IMR-90 (cell line): ENCODE results near the gene ROBO1. TPM values are rescaled to one million over a fixed set of nuclear protein-coding genes. Genes with fewer than 3 reads are reported as not detected.

Experiments
- ATAC-seq: fragments of 200-7000 bp; cut with Tn5 transposase; 2 replicates; pipeline ENCODE4 v1.9.1; 2020; ENCODE audit warnings: low read depth, mild to moderate bottlenecking, moderate library complexity
- BruUV-seq: library from RNA; stranded (reverse); fragments of 400-500 nt; replicated peaks from 2 replicates; lab custom pipeline; 2021; lab: Mats Ljungman, UMichigan
- CTCF ChIA-PET: fragments of 300-600 bp; formaldehyde crosslinking; extraction: SDS; loops from one replicate; lab custom pipeline; 2021; ENCODE audit warnings: antibody characterized with exemption; lab: Yijun Ruan, JAX
- POLR2A ChIA-PET: fragments of 300-600 bp; sonication (Branson Sonifier 250); formaldehyde crosslinking; loops from one replicate; lab custom pipeline; 2022; ENCODE audit warnings: antibody characterized with exemption; ENCODE audit not compliant: unreplicated experiment; lab: Charles Lee
- DNase-seq: peaks from one replicate; pipeline ENCODE4 v3.0.0; 2013
- H2AFZ ChIP-seq: replicated peaks from 2 replicates; pipeline ENCODE3; 2013; ENCODE audit warnings: low read length, mild to moderate bottlenecking; ENCODE audit not compliant: poor library complexity
- H2AK5ac ChIP-seq: 2 replicates; pipeline ENCODE4 v1.6.1; 2013; ENCODE audit warnings: low read depth, low read length, inconsistent platforms
- H2AK9ac ChIP-seq: replicated peaks from 2 replicates; pipeline ENCODE3; 2013; ENCODE audit warnings: mild to moderate bottlenecking, low read depth, low read length, moderate library complexity; ENCODE audit not compliant: poor library complexity
- H2BK120ac ChIP-seq: 2 replicates; pipeline ENCODE4 v1.6.1; 2013; ENCODE audit warnings: low read depth, low read length, inconsistent platforms
- H2BK15ac ChIP-seq: 3 replicates; pipeline ENCODE4 v1.6.1; 2013; ENCODE audit warnings: low read depth, low read length, inconsistent platforms
- H2BK20ac ChIP-seq: 2 replicates; pipeline ENCODE4 v1.6.1; 2013; ENCODE audit warnings: low read depth, mild to moderate bottlenecking, inconsistent platforms, low read length, moderate library complexity
- H2BK5ac ChIP-seq: 2 replicates; pipeline ENCODE4 v1.6.1; 2013; ENCODE audit warnings: mild to moderate bottlenecking, low read depth, low read length, inconsistent platforms; ENCODE audit not compliant: poor library complexity, severe bottlenecking
- H3K14ac ChIP-seq: replicated peaks from 2 replicates; pipeline ENCODE4 v1.6.1; 2013; ENCODE audit warnings: low read depth, low read length, inconsistent platforms
- H3K18ac ChIP-seq: 2 replicates; pipeline ENCODE4 v1.6.1; 2013; ENCODE audit warnings: low read depth, low read length, control low read depth
- H3K23ac ChIP-seq: 2 replicates; pipeline ENCODE4 v1.6.1; 2013; ENCODE audit warnings: low read depth, low read length, inconsistent platforms
- H3K27ac ChIP-seq: 2 replicates; pipeline ENCODE4 v1.5.1; 2013; ENCODE audit warnings: mild to moderate bottlenecking, control low read depth, low read length; ENCODE audit not compliant: insufficient read depth
- H3K27me3 ChIP-seq: 2 replicates; pipeline ENCODE4 v1.6.1; 2013; ENCODE audit warnings: low read length; ENCODE audit not compliant: control insufficient read depth, insufficient read depth
- H3K36me3 ChIP-seq: 2 replicates; pipeline ENCODE4 v1.6.1; 2013; ENCODE audit warnings: low read length, mixed read lengths; ENCODE audit not compliant: control insufficient read depth, insufficient read depth
- H3K4ac ChIP-seq: 2 replicates; pipeline ENCODE4 v1.6.1; 2013; ENCODE audit warnings: low read depth, low read length, inconsistent platforms
- H3K4me1 ChIP-seq: 2 replicates; pipeline ENCODE4 v1.6.1; 2013; ENCODE audit warnings: low read length, mixed read lengths; ENCODE audit not compliant: control insufficient read depth, insufficient read depth
- H3K4me2 ChIP-seq: 2 replicates; pipeline ENCODE4 v1.6.1; 2013; ENCODE audit warnings: low read depth, mild to moderate bottlenecking, control low read depth, low read length, moderate library complexity
- H3K4me3 ChIP-seq: 2 replicates; pipeline ENCODE4 v1.5.1; 2013; ENCODE audit warnings: low read depth, mild to moderate bottlenecking, control low read depth, low read length, moderate library complexity; ENCODE audit not compliant: insufficient read depth
- H3K56ac ChIP-seq: 2 replicates; pipeline ENCODE4 v1.6.1; 2013; ENCODE audit warnings: low read length, inconsistent platforms; ENCODE audit not compliant: insufficient read depth; ENCODE audit errors: extremely low read depth
- H3K79me1 ChIP-seq, 2 experiments: 2 replicates each; pipeline ENCODE4 v1.6.1; 2013; ENCODE audit warnings: low read length in 2 of 2, inconsistent platforms in 1 of 2, low read depth in 1 of 2
- H3K9ac ChIP-seq: 2 replicates; pipeline ENCODE4 v1.6.1; 2013; ENCODE audit warnings: low read depth, low read length, control low read depth
- H3K9me1 ChIP-seq: 2 replicates; pipeline ENCODE4 v1.6.1; 2013; ENCODE audit warnings: low read length, inconsistent platforms; ENCODE audit not compliant: insufficient read depth
- H3K9me3 ChIP-seq: 2 replicates; pipeline ENCODE4 v1.6.1; 2013; ENCODE audit warnings: low read length; ENCODE audit not compliant: control insufficient read depth, insufficient read depth
- H4K20me1 ChIP-seq: 2 replicates; pipeline ENCODE4 v1.6.1; 2013; ENCODE audit warnings: low read length, inconsistent platforms; ENCODE audit not compliant: insufficient read depth
- H4K5ac ChIP-seq: 2 replicates; pipeline ENCODE4 v1.6.1; 2013; ENCODE audit warnings: mild to moderate bottlenecking, low read depth, low read length, control low read depth
- H4K8ac ChIP-seq, 2 experiments: 2 replicates each; pipeline ENCODE4 v1.6.1; 2013; ENCODE audit warnings: low read depth in 2 of 2, low read length in 2 of 2, control low read depth in 1 of 2, inconsistent platforms in 1 of 2
- H4K91ac ChIP-seq: 2 replicates; pipeline ENCODE4 v1.6.1; 2013; ENCODE audit warnings: low read depth, low read length, inconsistent platforms; ENCODE audit not compliant: insufficient read depth
- BHLHE40 ChIP-seq: fragments of 150-350 bp; IDR thresholded peaks from 2 replicates; pipeline ENCODE4 v1.6.1; 2016; ENCODE audit warnings: mild to moderate bottlenecking, low read depth, low read length
- CEBPB ChIP-seq: IDR thresholded peaks from 2 replicates; pipeline ENCODE4 v1.6.1; 2012; ENCODE audit warnings: low read depth, low read length, improper control_type of control experiment
- CHD1 ChIP-seq: IDR thresholded peaks from 2 replicates; pipeline ENCODE4 v1.6.1; 2012; ENCODE audit warnings: low read depth, low read length, improper control_type of control experiment
- ELK1 ChIP-seq: fragments of 150-350 bp; IDR thresholded peaks from 2 replicates; pipeline ENCODE4 v1.6.1; 2016; ENCODE audit warnings: low read depth, mild to moderate bottlenecking, low read length, moderate library complexity, borderline replicate concordance
- FOS ChIP-seq: fragments of 150-350 bp; IDR thresholded peaks from 2 replicates; pipeline ENCODE4 v1.6.1; 2016; ENCODE audit warnings: low read depth, low read length
- MAFK ChIP-seq: IDR thresholded peaks from 2 replicates; pipeline ENCODE4 v1.6.1; 2012; ENCODE audit warnings: low read depth, low read length, improper control_type of control experiment
- MAZ ChIP-seq: IDR thresholded peaks from 2 replicates; pipeline ENCODE4 v1.6.1; 2012; ENCODE audit warnings: low read depth, mild to moderate bottlenecking, low read length, improper control_type of control experiment, moderate library complexity, borderline replicate concordance
- MXI1 ChIP-seq: IDR thresholded peaks from 2 replicates; pipeline ENCODE4 v1.6.1; 2012; ENCODE audit warnings: low read depth, mild to moderate bottlenecking, low read length, moderate library complexity, borderline replicate concordance
- NFE2L2 ChIP-seq: fragments of 150-350 bp; IDR thresholded peaks from 2 replicates; pipeline ENCODE4 v1.6.1; 2016; ENCODE audit warnings: low read depth, mild to moderate bottlenecking, low read length
- POLR2A ChIP-seq: IDR thresholded peaks from 2 replicates; pipeline ENCODE4 v1.6.1; 2012; ENCODE audit warnings: mild to moderate bottlenecking, low read depth, low read length
- RAD21 ChIP-seq: IDR thresholded peaks from 2 replicates; pipeline ENCODE4 v1.6.1; 2012; ENCODE audit warnings: low read length, improper control_type of control experiment
- RCOR1 ChIP-seq: IDR thresholded peaks from 2 replicates; pipeline ENCODE4 v1.6.1; 2012; ENCODE audit warnings: mild to moderate bottlenecking, low read length, improper control_type of control experiment; ENCODE audit not compliant: insufficient replicate concordance
- RFX5 ChIP-seq: IDR thresholded peaks from 2 replicates; pipeline ENCODE4 v1.8.0; 2012; ENCODE audit warnings: low read depth, mild to moderate bottlenecking, low read length, moderate library complexity
- SMC3 ChIP-seq: fragments of 150-350 bp; IDR thresholded peaks from 2 replicates; pipeline ENCODE4 v1.6.1; 2016; ENCODE audit warnings: low read depth, mild to moderate bottlenecking, antibody characterized with exemption, low read length, moderate library complexity
- USF2 ChIP-seq: fragments of 150-350 bp; IDR thresholded peaks from 2 replicates; pipeline ENCODE4 v1.6.1; 2017; ENCODE audit warnings: mild to moderate bottlenecking, antibody characterized with exemption, low read length, low read depth
- WGBS, 2 experiments: methylation state at CpG; one replicate each; pipeline versions ENCODE4 v1.1.5 to v1.1.7; 2013; ENCODE audit warnings: missing lambda C conversion rate in 2 of 2; ENCODE audit not compliant: insufficient read length in 1 of 2; ENCODE audit errors: extremely low coverage in 2 of 2; 5-methylcytosine and 5-hydroxymethylcytosine counted together
- dilution Hi-C: fragments of 300-500 bp; cut with HindIII; formaldehyde crosslinking; loops from one replicate; pipeline ENCODE4 v1.14.3; 2018; ENCODE audit warnings: low sequenced_read_pairs; ENCODE audit not compliant: unreplicated experiment
- in situ Hi-C: fragments of 300-500 bp; cut with MboI; formaldehyde crosslinking; loops from 3 replicates; pipeline ENCODE4 v1.14.3; 2019; ENCODE audit warnings: low sequenced_read_pairs, inconsistent platforms, mixed read lengths
- intact Hi-C: fragments of 100-400 bp; cut with micrococcal nuclease; formaldehyde crosslinking; loops from 2 replicates; pipeline ENCODE4 v1.10.0; 2022
- polyA plus RNA-seq, 3 experiments: library from polyadenylated mRNA; depleted of rRNA; stranded (reverse); fragments of >200 nt; gene quantifications; 2 replicates each; pipeline ENCODE4 v1.2.3, GENCODE V29; 2012; ENCODE audit warnings: low replicate concordance in 1 of 3
- total RNA-seq: library from RNA; depleted of rRNA; stranded (reverse); fragments of >200 nt; gene quantifications from 2 replicates; pipeline ENCODE4 v1.2.3, GENCODE V29; 2012
- TF ChIP-seq, protein P1 (sequence below): conservative IDR thresholded peaks from 2 replicates; pipeline ENCODE4 v1.5.1; 2012; ENCODE audit warnings: mild to moderate bottlenecking, low read depth, low read length, improper control_type of control experiment

The ROBO1 gene
- total and polyA plus RNA-seq, 2 of the 4 experiments (the other 2 are of a cell fraction): 24.1 to 53.9 TPM

GRCh38 chr3:79202471-79203143 lies 565.2 kb downstream of the ROBO1 start:
- Histone ChIP-seq H3K9me3 (no peaks in the 10 kb centered on the region), H3K4ac (no peak overlapping the region), H3K4me3 (no peak overlapping the region), H3K4me1 (no peaks in the 10 kb centered on the region), H3K9ac (no peak overlapping the region), H2BK15ac (no peak overlapping the region), H4K5ac (no peak overlapping the region), H3K56ac (no peak overlapping the region), H2AK5ac (no peak overlapping the region), H4K20me1 (no peaks in the 10 kb centered on the region), H3K9me1 (no peaks in the 10 kb centered on the region), H3K4me2 (no peak overlapping the region), H2BK120ac (no peak overlapping the region), H2BK20ac (no peak overlapping the region), H2AK9ac (no peak overlapping the region), H3K14ac (no peak overlapping the region), H3K36me3 (no peaks in the 10 kb centered on the region), H3K79me1 (no peaks in the 10 kb centered on the region), H3K27me3 (no peaks in the 10 kb centered on the region), H4K8ac (no peak overlapping the region), H2AFZ (no peak overlapping the region), H3K23ac (no peak overlapping the region), H3K27ac (no peak overlapping the region), H4K91ac (no peak overlapping the region), H3K18ac (no peak overlapping the region), H2BK5ac (no peak overlapping the region)
- BruUV-seq: no TSS peak
- POLR2A ChIA-PET: no interaction called here
- TF ChIP-seq FOS: no peak
- TF ChIP-seq USF2: no peak
- TF ChIP-seq POLR2A: no peak
- TF ChIP-seq RFX5: no peak
- no peak for TF ChIP-seq BHLHE40
- TF ChIP-seq RCOR1: no peak
- no peak for TF ChIP-seq MAFK
- TF ChIP-seq MXI1: no peak
- TF ChIP-seq, protein P1, sequence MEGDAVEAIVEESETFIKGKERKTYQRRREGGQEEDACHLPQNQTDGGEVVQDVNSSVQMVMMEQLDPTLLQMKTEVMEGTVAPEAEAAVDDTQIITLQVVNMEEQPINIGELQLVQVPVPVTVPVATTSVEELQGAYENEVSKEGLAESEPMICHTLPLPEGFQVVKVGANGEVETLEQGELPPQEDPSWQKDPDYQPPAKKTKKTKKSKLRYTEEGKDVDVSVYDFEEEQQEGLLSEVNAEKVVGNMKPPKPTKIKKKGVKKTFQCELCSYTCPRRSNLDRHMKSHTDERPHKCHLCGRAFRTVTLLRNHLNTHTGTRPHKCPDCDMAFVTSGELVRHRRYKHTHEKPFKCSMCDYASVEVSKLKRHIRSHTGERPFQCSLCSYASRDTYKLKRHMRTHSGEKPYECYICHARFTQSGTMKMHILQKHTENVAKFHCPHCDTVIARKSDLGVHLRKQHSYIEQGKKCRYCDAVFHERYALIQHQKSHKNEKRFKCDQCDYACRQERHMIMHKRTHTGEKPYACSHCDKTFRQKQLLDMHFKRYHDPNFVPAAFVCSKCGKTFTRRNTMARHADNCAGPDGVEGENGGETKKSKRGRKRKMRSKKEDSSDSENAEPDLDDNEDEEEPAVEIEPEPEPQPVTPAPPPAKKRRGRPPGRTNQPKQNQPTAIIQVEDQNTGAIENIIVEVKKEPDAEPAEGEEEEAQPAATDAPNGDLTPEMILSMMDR: no peak
- TF ChIP-seq SMC3: no peak
- TF ChIP-seq NFE2L2: no peak
- TF ChIP-seq CEBPB: no peak
- TF ChIP-seq CHD1: no peak
- no peak for TF ChIP-seq MAZ
- no peak for TF ChIP-seq RAD21
- no peak for TF ChIP-seq ELK1
- intact Hi-C loops (no loop called here), dilution Hi-C loops (no loop called here), in situ Hi-C loops (no loop called here)
- ATAC-seq (no peak), DNase-seq (no peak)
- CTCF ChIA-PET: no interaction called here
- WGBS, 2 experiments: 100% methylated on average over 1 of the region's 5 CpGs; no CpG with 5 or more reads in 1 of the 2 experiments
